ENCODE data around the gene AADACL4. TPM values are rescaled to one million over a fixed set of nuclear protein-coding genes. Genes with fewer than 3 reads are reported as not detected.

The AADACL4 gene
- total RNA-seq, 1 experiment from 2014 or later = not detected

GRCh38 chr1:12714710-12715475 lies 71.0 kb downstream of the AADACL4 start:
- TF ChIP-seq SIN3A (IDR thresholded peaks at IDR 0.05; ENCODE audit: borderline replicate concordance, insufficient read depth, low read depth, low read length) (no peak), TCF7L2 (IDR thresholded peaks at IDR 0.05; ENCODE audit: low read depth, low read length) (no peak), POLR2AphosphoS5 (IDR thresholded peaks at IDR 0.05; ENCODE audit: low read depth, low read length) (no peak)
- TF ChIP-seq, protein P1, sequence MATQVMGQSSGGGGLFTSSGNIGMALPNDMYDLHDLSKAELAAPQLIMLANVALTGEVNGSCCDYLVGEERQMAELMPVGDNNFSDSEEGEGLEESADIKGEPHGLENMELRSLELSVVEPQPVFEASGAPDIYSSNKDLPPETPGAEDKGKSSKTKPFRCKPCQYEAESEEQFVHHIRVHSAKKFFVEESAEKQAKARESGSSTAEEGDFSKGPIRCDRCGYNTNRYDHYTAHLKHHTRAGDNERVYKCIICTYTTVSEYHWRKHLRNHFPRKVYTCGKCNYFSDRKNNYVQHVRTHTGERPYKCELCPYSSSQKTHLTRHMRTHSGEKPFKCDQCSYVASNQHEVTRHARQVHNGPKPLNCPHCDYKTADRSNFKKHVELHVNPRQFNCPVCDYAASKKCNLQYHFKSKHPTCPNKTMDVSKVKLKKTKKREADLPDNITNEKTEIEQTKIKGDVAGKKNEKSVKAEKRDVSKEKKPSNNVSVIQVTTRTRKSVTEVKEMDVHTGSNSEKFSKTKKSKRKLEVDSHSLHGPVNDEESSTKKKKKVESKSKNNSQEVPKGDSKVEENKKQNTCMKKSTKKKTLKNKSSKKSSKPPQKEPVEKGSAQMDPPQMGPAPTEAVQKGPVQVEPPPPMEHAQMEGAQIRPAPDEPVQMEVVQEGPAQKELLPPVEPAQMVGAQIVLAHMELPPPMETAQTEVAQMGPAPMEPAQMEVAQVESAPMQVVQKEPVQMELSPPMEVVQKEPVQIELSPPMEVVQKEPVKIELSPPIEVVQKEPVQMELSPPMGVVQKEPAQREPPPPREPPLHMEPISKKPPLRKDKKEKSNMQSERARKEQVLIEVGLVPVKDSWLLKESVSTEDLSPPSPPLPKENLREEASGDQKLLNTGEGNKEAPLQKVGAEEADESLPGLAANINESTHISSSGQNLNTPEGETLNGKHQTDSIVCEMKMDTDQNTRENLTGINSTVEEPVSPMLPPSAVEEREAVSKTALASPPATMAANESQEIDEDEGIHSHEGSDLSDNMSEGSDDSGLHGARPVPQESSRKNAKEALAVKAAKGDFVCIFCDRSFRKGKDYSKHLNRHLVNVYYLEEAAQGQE (IDR thresholded peaks at IDR 0.05; ENCODE audit: insufficient read depth in 1 of 2, low read depth in 2 of 2, low read length in 1 of 2) = no peak
- TF ChIP-seq, protein P2, sequence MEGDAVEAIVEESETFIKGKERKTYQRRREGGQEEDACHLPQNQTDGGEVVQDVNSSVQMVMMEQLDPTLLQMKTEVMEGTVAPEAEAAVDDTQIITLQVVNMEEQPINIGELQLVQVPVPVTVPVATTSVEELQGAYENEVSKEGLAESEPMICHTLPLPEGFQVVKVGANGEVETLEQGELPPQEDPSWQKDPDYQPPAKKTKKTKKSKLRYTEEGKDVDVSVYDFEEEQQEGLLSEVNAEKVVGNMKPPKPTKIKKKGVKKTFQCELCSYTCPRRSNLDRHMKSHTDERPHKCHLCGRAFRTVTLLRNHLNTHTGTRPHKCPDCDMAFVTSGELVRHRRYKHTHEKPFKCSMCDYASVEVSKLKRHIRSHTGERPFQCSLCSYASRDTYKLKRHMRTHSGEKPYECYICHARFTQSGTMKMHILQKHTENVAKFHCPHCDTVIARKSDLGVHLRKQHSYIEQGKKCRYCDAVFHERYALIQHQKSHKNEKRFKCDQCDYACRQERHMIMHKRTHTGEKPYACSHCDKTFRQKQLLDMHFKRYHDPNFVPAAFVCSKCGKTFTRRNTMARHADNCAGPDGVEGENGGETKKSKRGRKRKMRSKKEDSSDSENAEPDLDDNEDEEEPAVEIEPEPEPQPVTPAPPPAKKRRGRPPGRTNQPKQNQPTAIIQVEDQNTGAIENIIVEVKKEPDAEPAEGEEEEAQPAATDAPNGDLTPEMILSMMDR (IDR thresholded peaks at IDR 0.05) = no peak
- Histone ChIP-seq H3K4me3 (ENCODE audit: low read depth in 2 of 2, low read length in 2 of 2) (no peak overlapping the region), H3K27me3 (ENCODE audit: control insufficient read depth, insufficient read depth, low read length) (peaks cover 2% of the 10 kb centered on the region; the same call in 1 of the 2 replicates), H3K4me1 (ENCODE audit: control insufficient read depth, insufficient read depth, low read length) (no peaks in the 10 kb centered on the region), H3K9me3 (ENCODE audit: control insufficient read depth, insufficient read depth, low read depth, low read length) (no peaks in the 10 kb centered on the region), H3K27ac (ENCODE audit: low read length) (no peak overlapping the region), H3K36me3 (ENCODE audit: control insufficient read depth, insufficient read depth, low read length) (no peaks in the 10 kb centered on the region)
- DNase-seq (ENCODE audit: low read depth, low spot score) (no peak), ATAC-seq (no peak)
- intact Hi-C loops (cut with micrococcal nuclease; ENCODE audit: unreplicated experiment) (no loop called here), in situ Hi-C loops (cut with HindIII; ENCODE audit: low pct_unique_long_range_greater_than_20kb, low sequenced_read_pairs) (no loop called here)
- ChIA-PET CTCF (no interaction called here), POLR2A (no interaction called here)
- no TSS peak for BruUV-seq (replicated peaks)

DNA sequence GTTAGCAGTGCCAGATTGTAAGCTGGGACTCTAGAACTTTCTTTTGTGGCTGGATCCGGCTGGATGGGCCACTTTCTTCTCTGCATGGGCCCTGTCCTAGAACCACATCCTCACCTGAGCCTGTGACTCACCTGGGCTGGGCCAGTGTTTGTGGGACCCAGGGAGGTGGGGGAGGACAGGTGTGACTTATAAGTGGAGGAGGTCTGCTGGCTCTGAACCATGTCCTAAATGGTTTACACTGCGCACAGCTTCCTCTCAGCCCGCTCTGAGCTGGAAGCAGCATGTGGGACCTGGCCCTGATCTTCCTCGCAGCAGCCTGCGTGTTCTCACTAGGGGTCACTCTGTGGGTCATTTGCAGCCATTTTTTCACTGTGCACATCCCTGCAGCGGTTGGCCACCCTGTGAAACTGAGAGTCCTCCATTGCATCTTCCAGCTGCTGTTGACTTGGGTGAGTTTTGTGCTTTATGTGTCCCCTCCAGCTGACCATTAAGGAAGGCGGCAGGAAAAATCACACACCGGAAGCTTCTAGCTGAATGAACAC lies 72.1 kb downstream of the AADACL4 start, which contains the start of gene AADACL3:
Gene AADACL3, plus strand, starts transcription at position 215 of the 542 bp plus-strand sequence. Its CDS starts 67 bp downstream, at position 282.
- Histone ChIP-seq H3K4me3 (ENCODE audit: low read depth in 2 of 2, low read length in 2 of 2) (no peak within 1 kb of the TSS), H3K36me3 (ENCODE audit: control insufficient read depth, insufficient read depth, low read length) (no peaks in the 10 kb centered on the region), H3K4me1 (ENCODE audit: control insufficient read depth, insufficient read depth, low read length) (no peaks in the 10 kb centered on the region), H3K9me3 (ENCODE audit: control insufficient read depth, insufficient read depth, low read depth, low read length) (no peaks in the 10 kb centered on the region), H3K27ac (ENCODE audit: low read length) (no peak within 1 kb of the TSS), H3K27me3 (ENCODE audit: control insufficient read depth, insufficient read depth, low read length) (peaks cover 2% of the 10 kb centered on the region; the same call in 1 of the 2 replicates)
- CTCF ChIA-PET = no interaction called here
- BruUV-seq (replicated peaks) = no TSS peak
- in situ Hi-C loops (cut with HindIII; ENCODE audit: low pct_unique_long_range_greater_than_20kb, low sequenced_read_pairs) = no loop called here
- TF ChIP-seq, protein P2 (IDR thresholded peaks at IDR 0.05) = no peak
- TF ChIP-seq POLR2AphosphoS5 (IDR thresholded peaks at IDR 0.05; ENCODE audit: low read depth, low read length) = no peak
- TF ChIP-seq, protein P1 (IDR thresholded peaks at IDR 0.05; ENCODE audit: insufficient read depth in 1 of 2, low read depth in 2 of 2, low read length in 1 of 2) = no peak
- TF ChIP-seq SIN3A (IDR thresholded peaks at IDR 0.05; ENCODE audit: borderline replicate concordance, insufficient read depth, low read depth, low read length) = no peak
- no peak for TF ChIP-seq TCF7L2 (IDR thresholded peaks at IDR 0.05; ENCODE audit: low read depth, low read length)
- intact Hi-C loops (cut with micrococcal nuclease; ENCODE audit: unreplicated experiment) = no loop called here
- ATAC-seq = no peak
- no peak for DNase-seq (ENCODE audit: low read depth, low spot score)
- POLR2A ChIA-PET = no interaction called here

All from Panc1 (cell line).